GM10248 (cell line): ENCODE data around the gene ALDH1L2.

Source experiments
- CTCF ChIA-PET: fragments of 300-600 bp; sonication (Branson Sonifier 250); formaldehyde crosslinking; extraction: SDS; loops from one replicate; lab custom pipeline; 2021; ENCODE audit warnings: antibody characterized with exemption; lab: Yijun Ruan, JAX
- POLR2A ChIA-PET: fragments of 350-650 bp; sonication (Branson Sonifier 250); formaldehyde crosslinking; extraction: SDS; loops from one replicate; lab custom pipeline; 2020; ENCODE audit warnings: antibody characterized with exemption; lab: Yijun Ruan, JAX
- DNase-seq: peaks from one replicate; pipeline ENCODE4 v3.0.0; 2012; ENCODE audit errors: extremely low spot score
- CTCF ChIP-seq: IDR thresholded peaks from 2 replicates; pipeline ENCODE4 v1.5.1; 2012; ENCODE audit warnings: mild to moderate bottlenecking, low read depth; ENCODE audit errors: extremely low read depth, missing control alignments, control extremely low read depth

The ALDH1L2 gene

GRCh38 chr12:104973250-104973649, 111.0 kb downstream of the ALDH1L2 start:
- DNase-seq = no peak
- POLR2A ChIA-PET = no interaction called here
- TF ChIP-seq CTCF = no peak
- CTCF ChIA-PET = interaction anchor here (1.0 to 3.2 kb wide), 3 partner anchors 10 to 41 kb away, joined by 3 to 10 read pairs (median 5); partner anchors contain the start of gene SLC41A2

GRCh38 chr12:104971306-104971705, 113.0 kb downstream of the ALDH1L2 start:
- CTCF ChIA-PET = interaction anchor here (1.5 to 1.9 kb wide), 3 partner anchors 8 to 181 kb away, joined by 3 to 5 read pairs (median 3); no protein-coding TSS in a partner anchor
- POLR2A ChIA-PET = interaction anchor here (0.7 kb wide), 1 partner anchor 12 kb away, joined by 3 read pairs; no protein-coding TSS in a partner anchor
- DNase-seq = no peak
- no peak for TF ChIP-seq CTCF
